GM10847 (cell line): ENCODE results near the gene TGFB1.

Source experiments
- POLR2A ChIP-seq: IDR thresholded peaks from 2 replicates; pipeline ENCODE4 v1.6.1; 2011; ENCODE audit not compliant: insufficient read length; ENCODE audit errors: extremely low read depth

Gene TGFB1

DNA sequence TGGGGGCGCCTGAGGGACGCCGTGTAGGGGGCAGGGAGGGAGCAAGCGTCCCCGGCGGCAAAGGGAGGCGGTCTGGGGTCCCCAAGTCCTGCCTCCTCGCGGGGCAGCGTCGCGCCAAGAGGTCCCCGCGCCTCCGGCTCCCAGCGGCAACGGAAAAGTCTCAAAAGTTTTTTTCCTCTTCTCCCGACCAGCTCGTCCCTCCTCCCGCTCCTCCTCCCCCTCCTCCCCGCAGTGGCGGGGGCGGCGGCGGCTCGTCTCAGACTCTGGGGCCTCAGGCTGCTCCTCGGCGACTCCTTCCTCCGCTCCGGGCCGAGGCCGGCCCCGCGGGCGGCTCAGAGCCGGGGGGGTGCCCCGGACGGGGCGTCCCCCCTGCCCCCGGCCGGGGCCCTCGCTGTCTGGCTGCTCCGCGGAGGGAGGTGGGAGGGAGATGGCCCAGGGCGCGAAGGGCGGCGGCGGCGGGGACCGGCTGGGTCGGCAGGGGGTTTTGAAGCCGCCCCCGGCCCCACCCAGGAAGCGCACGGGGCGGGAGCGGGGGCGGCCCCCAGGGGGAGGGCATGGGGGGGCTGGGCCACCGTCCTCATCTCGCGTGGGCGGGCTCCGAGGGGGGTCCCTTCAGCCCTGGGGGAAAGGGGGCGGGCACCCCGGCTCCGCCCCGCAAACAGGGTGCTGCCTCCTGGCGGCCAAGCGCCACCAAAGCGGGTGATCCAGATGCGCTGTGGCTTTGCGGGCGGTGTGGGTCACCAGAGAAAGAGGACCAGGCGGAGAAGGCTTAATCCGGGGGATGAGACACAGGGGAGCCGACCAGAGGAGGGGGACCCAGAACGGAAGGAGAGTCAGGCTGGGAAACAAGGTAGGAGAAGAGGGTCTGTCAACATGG is at the start of gene TGFB1:
TGFB1 (minus strand) TSS at position 457 of the 877 bp plus-strand sequence. CDS start 878 bp downstream, outside the sequence.
- TF ChIP-seq POLR2A: peak; percentile 93

DNA sequence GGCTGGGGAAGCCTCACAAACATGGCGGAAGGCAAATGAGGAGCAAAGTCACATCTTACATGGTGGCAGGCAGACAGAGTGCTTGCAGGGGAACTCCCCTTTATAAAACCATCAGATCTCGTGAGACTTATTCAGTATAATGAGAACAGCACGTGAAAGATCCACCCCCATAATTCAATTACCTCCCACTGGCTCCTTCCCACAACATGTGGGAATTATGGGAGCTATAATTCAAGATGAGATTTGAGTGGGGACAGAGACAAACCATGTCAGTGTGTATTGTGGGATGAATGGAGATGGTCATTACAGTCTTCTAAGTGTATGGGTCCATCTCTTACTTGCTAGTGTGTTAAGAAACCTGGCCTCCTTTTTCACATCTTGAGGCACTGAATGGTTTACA is 48.3 kb upstream of the TGFB1 start:
- TF ChIP-seq POLR2A: no peak

- TF ChIP-seq POLR2A: no peak
Measured at GRCh38 chr19:41401483-41401882, 47.8 kb upstream of the TGFB1 start.

DNA sequence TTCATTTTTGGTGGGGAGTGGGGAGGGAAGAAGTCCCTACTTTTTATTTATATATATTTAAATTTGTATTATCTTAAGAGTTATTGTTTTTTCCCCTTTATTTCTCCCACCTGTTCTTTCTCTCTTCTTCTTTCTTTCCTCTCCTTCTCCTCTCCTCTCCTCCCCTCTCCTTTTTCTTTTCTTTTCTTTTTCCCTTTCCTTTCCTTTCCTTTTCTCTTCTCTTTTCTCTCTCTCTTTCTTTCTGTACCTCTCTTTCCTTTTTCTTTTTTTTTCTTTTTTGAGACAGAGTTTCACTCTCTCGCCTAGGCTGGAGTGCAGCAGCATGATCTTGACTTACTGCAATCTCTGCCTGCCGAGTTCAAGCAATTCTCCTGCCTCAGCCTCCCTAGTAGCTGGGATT is 45.8 kb upstream of the TGFB1 start:
- TF ChIP-seq POLR2A: no peak

GRCh38 chr19:41399091-41399490 is 45.4 kb upstream of the TGFB1 start:
- no peak for TF ChIP-seq POLR2A

DNA sequence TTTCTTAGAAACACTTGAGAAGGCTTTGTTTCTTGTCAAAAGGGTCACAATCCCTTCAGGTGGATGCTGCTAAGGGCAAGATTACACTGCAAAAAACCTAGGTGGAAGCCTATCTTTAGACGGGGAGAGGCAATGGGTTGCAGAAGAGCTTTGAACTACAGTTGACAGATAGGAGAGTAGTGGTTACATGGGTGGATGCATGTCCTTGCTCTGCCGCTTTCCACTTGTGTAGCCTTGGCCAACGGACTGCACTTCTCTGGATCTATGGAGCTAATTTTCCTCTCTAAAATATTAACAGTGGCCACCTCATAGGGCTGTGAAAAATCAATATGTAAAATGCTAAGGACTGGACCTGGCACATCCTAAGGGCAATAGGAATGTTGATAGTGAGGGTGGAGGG is 44.9 kb upstream of the TGFB1 start:
- TF ChIP-seq POLR2A: no peak

- no peak for TF ChIP-seq POLR2A
Measured at GRCh38 chr19:41398050-41398418, 44.3 kb upstream of the TGFB1 start.

- TF ChIP-seq POLR2A: peak; percentile 54
Measured at GRCh38 chr19:41397086-41398049, 43.6 kb upstream of the TGFB1 start, which contains the start of the genes BCKDHA and EXOSC5. TSS of gene BCKDHA (plus strand) at chr19:41397818. CDS start at chr19:41397828, 10 bp downstream. TSS of gene EXOSC5 (minus strand) at chr19:41397359. CDS start at chr19:41397328, 31 bp downstream.

DNA sequence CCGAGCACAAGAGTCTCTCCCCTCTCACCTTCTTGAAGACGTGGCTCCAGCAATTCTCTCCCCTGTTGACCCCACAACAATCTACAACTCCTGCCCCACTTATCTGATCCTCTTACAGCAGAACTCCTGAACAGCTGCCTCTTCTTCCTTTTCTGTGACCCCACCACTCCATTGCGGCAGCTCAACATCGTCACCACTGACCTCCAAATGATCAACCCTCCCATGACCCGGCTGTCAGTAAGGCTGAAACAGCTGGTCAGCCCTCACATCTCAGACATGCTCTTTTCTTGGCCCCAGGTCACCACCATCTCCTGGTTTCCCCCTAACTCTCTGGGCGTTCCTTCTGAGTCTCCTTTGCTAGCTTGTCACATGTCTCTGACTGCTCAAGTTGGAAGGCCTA is 41.6 kb upstream of the TGFB1 start:
- TF ChIP-seq POLR2A: no peak

DNA sequence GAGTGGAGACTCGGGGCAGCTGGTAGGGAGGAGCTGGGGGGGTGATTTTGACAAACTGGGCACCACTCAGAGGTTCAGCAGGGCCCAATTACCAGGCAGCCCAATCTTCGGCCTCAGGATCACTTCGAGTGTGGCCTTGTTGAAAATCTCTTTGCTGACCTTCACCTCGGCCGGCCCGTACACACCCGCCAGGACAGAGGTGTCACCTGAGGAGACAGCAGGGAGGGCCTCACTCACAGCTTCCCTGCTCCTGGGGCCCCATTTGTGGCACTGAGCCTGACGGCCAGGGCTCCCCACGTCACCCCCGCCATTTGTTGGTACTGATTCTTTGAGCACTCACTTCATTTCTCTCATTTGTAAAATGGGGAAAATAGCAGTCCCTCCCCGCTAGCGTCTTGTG is 39.1 kb upstream of the TGFB1 start:
- no peak for TF ChIP-seq POLR2A

DNA sequence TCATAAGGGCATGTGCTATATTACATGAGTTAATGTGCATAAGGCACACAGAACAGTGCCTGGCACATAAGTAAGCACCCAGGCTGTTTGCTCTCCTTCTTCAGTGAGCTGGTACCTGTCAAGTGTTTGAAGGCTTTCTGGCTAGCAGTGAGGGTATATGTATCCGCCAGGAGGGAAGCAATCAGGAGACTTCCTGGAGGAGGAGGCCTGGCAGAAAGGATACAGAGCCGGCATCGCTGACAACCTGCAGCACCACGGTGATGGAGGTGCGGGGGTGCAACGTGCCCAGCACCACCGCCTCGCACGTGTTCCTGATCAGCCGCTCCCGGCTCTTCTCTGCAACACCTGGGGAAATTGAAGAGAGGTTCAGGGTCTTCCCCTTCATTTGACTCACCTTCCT is 37.9 kb upstream of the TGFB1 start:
- TF ChIP-seq POLR2A: no peak

DNA sequence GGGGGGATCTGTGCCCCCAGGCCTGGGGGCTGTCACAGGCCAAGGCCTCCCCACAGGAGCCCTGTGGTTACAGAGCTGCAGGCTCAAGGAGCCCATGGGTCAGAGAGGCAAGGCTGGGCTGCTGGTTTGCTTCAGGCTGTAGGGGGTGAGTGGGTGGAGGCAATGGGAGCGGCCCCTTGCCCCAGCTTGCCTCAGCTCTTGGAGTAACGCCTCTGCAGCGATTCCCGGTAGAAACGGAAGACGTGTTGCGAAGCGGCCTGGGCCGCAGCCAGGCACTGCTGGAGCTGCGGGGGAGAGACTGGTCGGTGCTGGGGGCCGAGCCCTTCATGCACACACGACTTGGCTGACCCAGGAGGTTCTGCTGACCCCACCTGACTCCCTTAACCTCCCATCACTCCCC is 32.7 kb upstream of the TGFB1 start:
- no peak for TF ChIP-seq POLR2A

GRCh38 chr19:41384351-41384750 is 30.6 kb upstream of the TGFB1 start:
- no peak for TF ChIP-seq POLR2A

- TF ChIP-seq POLR2A: no peak
Measured at GRCh38 chr19:41377977-41378709, 24.4 kb upstream of the TGFB1 start.

- no peak for TF ChIP-seq POLR2A
Measured at GRCh38 chr19:41376998-41377365, 23.3 kb upstream of the TGFB1 start.

DNA sequence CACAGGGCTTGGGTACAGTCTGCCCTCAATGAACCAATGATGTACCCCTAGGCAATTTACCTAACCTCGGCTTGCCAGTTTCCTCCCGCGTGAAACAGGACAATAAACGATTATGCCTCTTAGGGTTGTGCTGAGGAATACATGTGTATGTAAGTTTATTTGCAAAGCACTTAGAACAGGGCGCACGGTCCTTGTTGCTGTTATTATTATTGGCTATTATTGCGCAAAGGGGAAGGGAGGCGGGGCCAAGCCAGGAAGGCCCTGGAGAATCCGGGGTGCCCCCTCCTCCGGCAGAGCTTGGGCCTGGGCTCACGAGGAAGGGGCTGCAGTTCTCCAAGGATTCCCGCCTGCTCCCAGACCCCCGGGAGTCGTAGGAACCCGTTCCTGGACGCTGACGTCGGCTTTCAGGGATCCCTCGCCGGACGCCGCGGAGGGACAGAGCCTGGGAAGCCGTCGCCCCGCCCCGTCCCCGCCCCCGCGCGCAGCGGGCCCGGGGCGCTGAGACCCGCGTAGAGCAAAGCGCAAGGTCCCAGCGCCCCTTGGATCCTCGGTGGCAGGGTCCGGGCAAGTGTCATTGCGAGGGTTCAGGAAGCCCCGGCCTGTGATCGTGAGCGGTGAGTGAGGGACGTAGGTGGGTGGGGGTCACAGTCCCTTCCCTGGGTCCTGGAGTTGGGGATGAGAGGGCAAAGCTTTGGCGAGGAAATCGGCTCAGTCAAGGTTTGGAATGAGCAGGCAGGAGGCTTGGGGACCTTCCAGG is 22.7 kb upstream of the TGFB1 start, which contains the start of gene TMEM91:
TMEM91 (plus strand) TSS at position 293 of the 757 bp plus-strand sequence. CDS start 1,777 bp downstream, outside the sequence.
- TF ChIP-seq POLR2A: no peak
